Neural crest cell (in vitro differentiated cells): ENCODE data around the gene FIBCD1. TPM values are rescaled to one million over a fixed set of nuclear protein-coding genes. Genes with fewer than 3 reads are reported as not detected.

Source experiments
- DNase-seq: peaks from one replicate; pipeline ENCODE4 v3.0.0; 2021; ENCODE audit warnings: low read depth, mixed read lengths, low spot score
- H3K27ac Mint-ChIP-seq: one replicate; pipeline ENCODE4 v1.8.0; 2021; ENCODE audit warnings: mild to moderate bottlenecking, mixed read lengths; ENCODE audit not compliant: unreplicated experiment
- H3K27me3 Mint-ChIP-seq: 2 replicates; pipeline ENCODE4 v1.8.0; 2021; ENCODE audit warnings: low read depth, mild to moderate bottlenecking, mixed read lengths
- H3K36me3 Mint-ChIP-seq: 2 replicates; pipeline ENCODE4 v1.8.0; 2021; ENCODE audit warnings: low read depth, mild to moderate bottlenecking, mixed read lengths
- H3K4me1 Mint-ChIP-seq: 2 replicates; pipeline ENCODE4 v1.8.0; 2021; ENCODE audit warnings: mixed read lengths
- H3K4me3 Mint-ChIP-seq: one replicate; pipeline ENCODE4 v1.8.0; 2021; ENCODE audit warnings: mild to moderate bottlenecking, mixed read lengths
- H3K9me3 Mint-ChIP-seq: 2 replicates; pipeline ENCODE4 v1.8.0; 2021; ENCODE audit warnings: mixed read lengths
- CTCF ChIP-seq: fragments of 200-600 bp; sonication (generic); conservative IDR thresholded peaks from 2 replicates; pipeline ENCODE4 v1.5.0; 2021; ENCODE audit warnings: antibody characterized with exemption, mild to moderate bottlenecking
- total RNA-seq: library from RNA; stranded (reverse); gene quantifications from 2 replicates; pipeline ENCODE4 v1.2.1, GENCODE V29; 2021

The FIBCD1 gene
- total RNA-seq, 1 donor from 2014 or later: 0.23 TPM

DNA sequence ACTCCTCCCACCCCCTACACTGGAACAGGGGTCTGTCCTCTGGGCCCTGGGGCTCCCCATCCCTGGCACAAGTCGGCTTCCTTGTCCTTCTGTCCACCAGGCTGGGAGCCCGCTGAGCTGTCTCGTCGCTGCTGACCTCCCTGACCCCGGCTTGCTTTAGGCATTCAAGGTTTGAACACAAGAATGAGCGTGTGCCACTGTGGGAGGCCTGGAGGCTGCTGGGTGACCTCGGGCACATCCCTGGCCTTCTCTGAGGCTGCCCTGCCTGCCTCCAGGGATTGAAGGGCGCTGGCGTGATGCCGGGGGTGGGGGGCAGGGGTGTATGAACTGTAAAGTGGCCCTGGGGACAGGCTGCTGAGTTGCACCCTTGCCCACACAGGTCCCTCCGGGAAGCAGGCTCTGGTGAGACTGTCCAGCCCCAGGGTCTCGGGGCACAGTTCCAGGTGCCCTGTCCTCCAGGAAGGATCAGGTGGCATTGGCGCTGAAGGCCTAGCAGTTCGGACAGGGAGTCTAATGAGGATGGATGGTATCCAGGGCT lies 18.2 kb downstream of the FIBCD1 start:
- Mint-ChIP-seq H3K4me3 (no peak overlapping the region), H3K27me3 (peaks cover 26% of the 10 kb centered on the region), H3K4me1 (peaks cover 20% of the 10 kb centered on the region), H3K27ac (no peak overlapping the region), H3K36me3 (no peaks in the 10 kb centered on the region), H3K9me3 (no peaks in the 10 kb centered on the region)
- TF ChIP-seq CTCF: no peak
- DNase-seq: peak; percentile 37

DNA sequence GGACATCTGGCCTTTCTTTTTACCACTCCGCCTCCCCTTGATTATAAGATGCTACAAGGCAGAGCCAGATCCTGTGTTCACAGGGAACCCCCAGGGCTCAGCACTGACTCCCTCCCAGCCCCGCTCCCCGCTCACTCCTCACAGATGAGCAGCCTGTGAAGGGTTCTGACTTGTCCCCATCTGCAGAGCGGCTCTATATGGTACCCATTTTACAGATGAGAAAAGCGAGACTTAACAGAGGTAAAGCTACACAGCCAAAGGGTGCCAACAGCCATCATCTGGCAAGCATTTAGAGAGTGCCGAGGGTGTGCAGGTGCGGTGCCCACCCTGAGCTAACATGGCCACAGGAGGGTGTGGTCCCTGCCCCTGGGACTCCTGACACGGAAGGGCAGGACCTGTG lies 18.8 kb downstream of the FIBCD1 start:
- no peak for DNase-seq
- Mint-ChIP-seq H3K4me3 (no peak overlapping the region), H3K36me3 (no peaks in the 10 kb centered on the region), H3K27ac (peak overlapping the region; percentile 19), H3K9me3 (no peaks in the 10 kb centered on the region), H3K4me1 (peaks cover 20% of the 10 kb centered on the region), H3K27me3 (peaks cover 27% of the 10 kb centered on the region)
- TF ChIP-seq CTCF: no peak

DNA sequence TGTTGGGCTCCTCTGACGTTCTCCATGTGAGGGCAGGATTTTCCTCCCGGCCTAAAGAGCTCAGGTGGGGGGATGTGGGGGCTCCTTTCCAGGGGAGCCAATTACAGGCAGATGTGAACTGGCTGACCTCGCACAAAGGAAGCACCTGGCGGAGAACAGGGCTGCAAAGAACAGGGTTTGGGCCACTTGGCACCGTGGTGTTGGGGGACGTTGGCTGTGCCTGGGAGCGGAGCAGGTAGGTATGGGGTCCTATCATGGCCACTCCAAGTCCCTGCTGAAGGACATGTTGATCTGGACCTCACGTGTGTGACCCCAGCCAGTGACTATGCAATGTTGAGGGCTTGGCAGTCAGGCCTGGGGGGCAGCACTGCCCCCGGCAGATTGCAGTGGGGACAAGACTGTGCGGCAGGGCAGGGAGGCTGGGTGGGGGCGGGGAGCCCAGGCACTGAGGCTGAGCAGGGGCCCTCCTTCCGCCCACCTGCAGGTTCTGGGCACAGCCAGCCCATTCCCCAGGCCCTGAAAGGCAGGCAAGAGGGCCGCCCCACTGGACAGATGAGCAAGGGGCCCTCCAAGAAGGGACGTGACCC lies 19.4 kb downstream of the FIBCD1 start:
- no peak overlapping the region for H3K27ac Mint-ChIP-seq
- peaks cover 27% of the 10 kb centered on the region for H3K27me3 Mint-ChIP-seq
- H3K9me3 Mint-ChIP-seq: no peaks in the 10 kb centered on the region
- no peaks in the 10 kb centered on the region for H3K36me3 Mint-ChIP-seq
- TF ChIP-seq CTCF: no peak
- no peak overlapping the region for H3K4me3 Mint-ChIP-seq
- H3K4me1 Mint-ChIP-seq: peaks cover 20% of the 10 kb centered on the region
- no peak for DNase-seq

GRCh38 chr9:130918826-130919558 lies 20.1 kb downstream of the FIBCD1 start:
- H3K9me3 Mint-ChIP-seq: no peaks in the 10 kb centered on the region
- no peak for TF ChIP-seq CTCF
- peaks cover 27% of the 10 kb centered on the region for H3K27me3 Mint-ChIP-seq

DNA sequence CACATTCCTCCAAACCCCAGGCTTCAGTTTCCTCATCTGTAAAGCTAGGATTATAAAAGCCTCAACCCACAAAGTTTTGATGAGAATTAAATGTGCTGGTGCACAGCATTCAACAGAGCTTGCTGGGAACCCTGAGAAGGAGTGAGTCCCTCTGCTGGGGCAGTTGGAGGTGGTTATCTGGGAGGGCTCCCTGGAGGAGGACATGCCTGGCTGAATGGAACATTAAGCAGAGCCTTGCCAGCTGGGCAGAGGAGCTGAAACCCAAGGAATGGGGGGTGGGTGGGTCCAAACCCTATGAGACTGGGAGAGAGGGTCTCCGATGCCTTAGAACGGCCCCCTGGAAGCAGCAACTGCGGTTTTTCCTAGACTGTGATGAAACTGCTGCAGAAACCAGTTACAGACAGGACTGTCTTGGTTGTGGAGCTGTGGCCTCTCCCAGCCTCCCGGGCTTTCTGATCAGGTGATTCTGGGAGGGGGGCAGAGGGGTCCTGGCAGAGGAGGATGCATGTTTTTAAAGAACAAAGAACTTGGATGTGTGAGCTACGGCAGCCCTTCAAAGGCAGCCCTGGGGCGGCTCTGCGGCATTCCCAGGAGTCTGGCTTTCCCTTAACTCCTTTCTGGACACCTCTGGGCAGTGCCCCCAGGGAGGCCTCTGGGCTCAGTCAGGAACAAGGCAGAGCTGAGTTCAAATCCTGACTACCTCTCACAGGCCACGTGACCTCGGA lies 20.8 kb downstream of the FIBCD1 start:
- Mint-ChIP-seq H3K4me1 (peaks cover 22% of the 10 kb centered on the region), H3K36me3 (no peaks in the 10 kb centered on the region), H3K27ac (no peak overlapping the region), H3K9me3 (no peaks in the 10 kb centered on the region), H3K4me3 (no peak overlapping the region), H3K27me3 (peaks cover 27% of the 10 kb centered on the region)
- no peak for DNase-seq
- no peak for TF ChIP-seq CTCF

More at GRCh38 chr9:130918826-130919558, 20.1 kb downstream of the FIBCD1 start:
- H3K27ac Mint-ChIP-seq: no peak overlapping the region
- DNase-seq: no peak
- no peak overlapping the region for H3K4me3 Mint-ChIP-seq
- H3K36me3 Mint-ChIP-seq: no peaks in the 10 kb centered on the region
- H3K4me1 Mint-ChIP-seq: peaks cover 20% of the 10 kb centered on the region
